GM21360 (cell line): ENCODE data around the gene BEAN1.

ENCODE experiments used
- ATAC-seq: cut with Tn5 transposase; IDR thresholded peaks from one replicate; pipeline ENCODE4 v1.9.1; 2021; ENCODE audit warnings: mild to moderate bottlenecking, moderate library complexity; ENCODE audit not compliant: unreplicated experiment

BEAN1 gene, protein sequence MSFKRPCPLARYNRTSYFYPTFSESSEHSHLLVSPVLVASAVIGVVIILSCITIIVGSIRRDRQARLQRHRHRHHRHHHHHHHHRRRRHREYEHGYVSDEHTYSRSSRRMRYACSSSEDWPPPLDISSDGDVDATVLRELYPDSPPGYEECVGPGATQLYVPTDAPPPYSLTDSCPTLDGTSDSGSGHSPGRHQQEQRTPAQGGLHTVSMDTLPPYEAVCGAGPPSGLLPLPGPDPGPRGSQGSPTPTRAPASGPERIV

DNA sequence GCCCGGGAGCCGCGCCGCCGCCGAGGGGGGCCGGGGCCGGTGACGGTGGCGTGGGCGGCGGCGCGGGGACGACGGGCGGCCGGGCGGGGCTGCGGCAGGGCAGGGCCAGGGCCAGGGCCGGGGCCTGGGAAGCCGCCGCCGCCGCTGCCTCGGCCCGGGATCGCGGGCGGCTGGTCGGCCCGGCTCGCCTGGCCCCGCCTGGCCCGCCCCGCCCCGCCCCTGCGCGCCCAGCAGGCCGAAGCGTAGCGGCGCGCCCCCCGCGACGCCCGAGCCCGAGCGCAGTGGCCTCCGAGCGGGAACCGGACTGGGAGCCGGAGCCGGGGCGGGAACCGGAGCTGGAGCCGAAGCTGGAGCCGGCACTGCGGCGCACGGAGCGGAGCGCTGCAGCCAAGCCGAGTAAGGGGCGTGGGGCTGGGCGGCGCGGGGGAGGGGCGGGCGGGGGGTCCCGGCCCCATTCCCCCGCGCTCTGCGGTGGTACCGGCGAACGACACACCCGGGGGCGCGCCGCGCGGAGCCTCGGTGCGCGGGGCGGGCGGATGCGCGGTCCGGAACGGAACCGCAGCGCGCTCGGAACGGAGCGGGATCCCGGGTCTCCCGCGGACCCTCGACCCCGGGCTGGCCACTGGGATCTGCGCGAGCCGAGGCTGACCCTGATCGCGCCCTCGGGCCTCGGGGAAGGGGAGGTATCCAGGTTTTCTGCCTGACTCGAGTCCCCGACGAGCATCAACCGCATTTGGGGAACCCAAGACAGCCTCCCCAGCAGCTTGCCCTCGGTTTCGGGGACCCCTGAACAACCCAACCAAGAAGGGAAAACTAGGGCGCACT is at the start of gene BEAN1:
Gene BEAN1, plus strand, starts transcription at position 260 of the 825 bp plus-strand sequence. CDS start 10,382 bp downstream, outside the sequence.
- ATAC-seq = no peak

GRCh38 chr16:66377324-66377723 is 49.8 kb upstream of the BEAN1 start:
- ATAC-seq = no peak

DNA sequence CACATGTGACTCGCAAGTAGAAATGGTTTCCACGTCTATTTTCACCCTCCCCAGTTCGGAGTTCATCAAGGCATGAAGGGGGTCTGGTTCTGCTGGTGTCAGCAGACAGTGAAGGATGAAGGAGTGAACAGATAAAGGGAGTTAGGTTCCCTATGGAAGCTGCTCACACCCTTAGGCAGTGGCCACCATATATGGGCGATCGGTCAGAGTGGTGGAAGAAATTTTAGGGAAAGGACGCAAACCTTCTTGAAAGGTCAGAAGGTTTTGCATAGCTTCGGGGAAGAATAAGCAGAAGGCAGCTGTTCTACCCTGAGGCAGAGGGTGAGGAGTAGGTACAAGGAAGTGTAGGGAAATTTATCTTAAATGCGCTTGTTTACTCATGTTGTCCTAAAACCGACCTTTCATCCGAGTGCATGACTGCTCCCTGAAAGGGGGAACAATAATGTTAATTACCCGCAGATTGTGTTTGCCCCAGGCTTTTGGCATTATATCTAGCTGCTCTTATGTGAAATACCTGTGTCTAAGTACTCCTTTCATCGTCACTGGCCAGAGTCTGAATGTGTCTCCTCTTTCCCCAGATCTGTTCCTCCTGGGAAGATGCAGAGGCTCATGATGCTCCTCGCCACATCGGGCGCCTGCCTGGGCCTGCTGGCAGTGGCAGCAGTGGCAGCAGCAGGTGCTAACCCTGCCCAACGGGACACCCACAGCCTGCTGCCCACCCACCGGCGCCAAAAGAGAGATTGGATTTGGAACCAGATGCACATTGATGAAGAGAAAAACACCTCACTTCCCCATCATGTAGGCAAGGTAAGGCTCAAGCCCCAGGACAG is 48.1 kb upstream of the BEAN1 start:
- ATAC-seq = no peak

DNA sequence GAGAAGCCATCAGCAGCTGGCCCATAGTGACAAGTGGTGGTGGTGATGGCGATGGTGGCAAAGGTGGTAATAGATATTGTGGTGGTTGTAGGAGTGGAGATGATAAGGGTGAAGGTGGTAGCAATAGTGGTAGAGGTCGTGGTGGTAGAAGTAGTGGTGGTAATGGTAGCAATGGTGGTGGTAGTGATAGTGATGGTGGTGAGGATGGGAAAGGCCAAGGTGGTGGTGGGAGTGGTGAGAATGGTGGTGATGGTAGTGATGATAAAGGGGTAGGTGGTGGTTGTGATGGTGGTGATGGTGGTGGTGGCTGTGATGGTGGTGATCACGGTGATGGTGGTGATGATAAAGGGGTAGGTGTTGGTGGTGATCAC is 47.5 kb upstream of the BEAN1 start:
- no peak for ATAC-seq

DNA sequence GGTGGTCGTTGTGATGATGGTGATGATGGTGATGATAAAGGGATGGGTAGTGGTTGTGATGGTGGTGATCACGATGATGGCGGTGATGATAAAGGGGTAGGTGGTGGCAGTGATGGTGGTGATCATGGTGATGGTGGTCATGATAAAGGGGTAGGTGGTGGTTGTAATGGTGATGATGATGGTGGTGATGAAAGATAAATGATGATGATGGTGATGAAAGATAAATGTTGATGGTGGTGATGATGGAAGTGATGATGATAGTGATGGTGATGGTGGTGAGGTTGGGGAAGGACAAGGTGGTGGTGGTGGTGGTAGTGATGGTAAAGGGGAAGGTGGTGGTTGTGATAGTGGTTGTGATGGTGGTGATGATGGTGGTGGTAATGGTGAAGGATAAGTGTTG is 46.7 kb upstream of the BEAN1 start:
- no peak for ATAC-seq

- no peak for ATAC-seq
These were observed 45.4 kb upstream of the BEAN1 start for GRCh38 chr16:66381585-66382170.

GRCh38 chr16:66382171-66382965 is 44.7 kb upstream of the BEAN1 start:
- ATAC-seq = no peak

DNA sequence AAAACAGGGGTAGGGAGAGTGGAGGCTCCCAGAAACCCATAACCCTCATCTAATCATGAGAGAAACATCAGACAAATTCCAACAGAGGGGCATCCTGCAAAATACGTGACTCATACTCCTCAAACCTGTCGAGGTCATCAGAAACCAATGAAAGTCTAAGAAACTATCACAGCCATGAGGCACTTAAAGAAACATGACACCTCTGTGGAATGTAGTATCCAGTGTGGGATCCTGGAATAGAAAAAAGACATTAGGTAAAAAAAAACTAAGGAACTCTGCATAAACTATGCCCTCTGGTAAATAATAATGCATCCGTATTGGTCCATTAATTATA is 44.2 kb upstream of the BEAN1 start:
- ATAC-seq = no peak

DNA sequence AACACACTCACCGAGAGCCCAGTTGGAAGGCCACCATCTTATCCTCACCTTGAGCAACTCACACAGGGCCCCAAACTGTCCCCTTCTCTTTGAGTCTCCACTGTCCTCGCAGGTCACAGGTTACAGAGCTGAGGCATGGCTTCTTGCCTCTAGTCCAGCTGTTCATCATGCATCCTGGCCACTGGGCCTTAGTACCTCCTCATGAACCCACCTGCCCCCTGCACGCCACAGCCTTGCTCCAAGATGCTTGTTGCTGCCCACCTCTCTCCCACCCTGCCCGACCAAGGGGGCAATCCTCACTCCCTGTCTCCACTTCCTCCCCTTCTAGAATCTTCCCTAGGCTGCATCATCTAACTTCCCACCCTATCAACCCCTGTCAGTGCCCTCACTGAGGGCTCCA is 43.5 kb upstream of the BEAN1 start:
- no peak for ATAC-seq

DNA sequence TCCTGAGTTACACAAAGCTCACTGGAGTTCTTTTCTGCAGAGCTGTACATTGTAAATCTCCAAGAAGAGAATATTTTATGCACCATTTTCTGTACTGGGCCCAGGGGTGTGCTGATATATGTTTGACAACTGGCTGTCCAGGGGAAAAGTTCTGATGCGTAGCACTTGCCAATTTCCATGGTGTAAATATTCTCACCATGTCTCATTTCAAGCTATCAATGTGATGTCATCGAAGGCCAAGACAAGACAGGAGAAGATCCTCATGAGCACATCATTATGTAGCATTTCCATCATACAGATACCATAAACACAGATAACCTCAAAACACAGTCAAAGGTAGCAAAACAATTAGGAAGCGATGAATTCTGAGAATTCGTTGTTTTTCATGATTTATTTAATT is 41.7 kb upstream of the BEAN1 start:
- ATAC-seq = no peak

DNA sequence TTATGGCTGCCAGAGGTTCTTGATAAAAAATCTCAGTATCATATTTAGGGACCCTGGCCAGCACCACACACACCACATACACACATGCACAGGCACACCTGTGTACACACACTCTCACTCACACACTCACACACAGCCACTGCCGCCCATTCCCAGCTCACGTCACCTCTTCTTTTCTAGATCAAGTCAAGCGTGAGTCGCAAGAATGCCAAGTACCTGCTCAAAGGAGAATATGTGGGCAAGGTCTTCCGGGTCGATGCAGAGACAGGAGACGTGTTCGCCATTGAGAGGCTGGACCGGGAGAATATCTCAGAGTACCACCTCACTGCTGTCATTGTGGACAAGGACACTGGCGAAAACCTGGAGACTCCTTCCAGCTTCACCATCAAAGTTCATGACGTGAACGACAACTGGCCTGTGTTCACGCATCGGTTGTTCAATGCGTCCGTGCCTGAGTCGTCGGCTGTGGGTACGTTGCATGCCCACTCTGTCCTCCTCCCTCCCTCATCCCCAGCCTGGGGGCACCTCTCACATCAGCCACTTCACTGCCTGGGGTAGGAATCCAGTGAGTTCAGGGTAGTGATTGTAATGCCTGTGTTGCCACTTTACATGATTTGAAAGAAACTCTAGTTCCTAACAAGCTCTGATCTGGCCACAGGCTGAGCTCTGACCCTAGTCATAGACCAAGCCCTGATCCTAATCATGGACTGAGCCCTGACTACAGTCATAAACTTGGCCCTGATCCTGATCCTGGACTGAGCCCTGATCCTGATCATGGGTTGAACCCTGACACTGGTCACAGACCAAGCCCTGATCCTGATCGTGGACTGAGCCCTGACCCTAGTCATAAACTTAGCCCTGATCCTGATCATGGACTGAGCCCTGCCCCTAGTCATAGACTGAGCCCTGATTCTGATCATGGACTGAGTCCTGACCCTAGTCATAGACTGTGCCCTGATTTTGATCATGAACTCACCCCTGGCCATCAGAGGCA is 40.2 kb upstream of the BEAN1 start:
- no peak for ATAC-seq

GRCh38 chr16:66387817-66388332 is 39.2 kb upstream of the BEAN1 start:
- ATAC-seq = no peak

DNA sequence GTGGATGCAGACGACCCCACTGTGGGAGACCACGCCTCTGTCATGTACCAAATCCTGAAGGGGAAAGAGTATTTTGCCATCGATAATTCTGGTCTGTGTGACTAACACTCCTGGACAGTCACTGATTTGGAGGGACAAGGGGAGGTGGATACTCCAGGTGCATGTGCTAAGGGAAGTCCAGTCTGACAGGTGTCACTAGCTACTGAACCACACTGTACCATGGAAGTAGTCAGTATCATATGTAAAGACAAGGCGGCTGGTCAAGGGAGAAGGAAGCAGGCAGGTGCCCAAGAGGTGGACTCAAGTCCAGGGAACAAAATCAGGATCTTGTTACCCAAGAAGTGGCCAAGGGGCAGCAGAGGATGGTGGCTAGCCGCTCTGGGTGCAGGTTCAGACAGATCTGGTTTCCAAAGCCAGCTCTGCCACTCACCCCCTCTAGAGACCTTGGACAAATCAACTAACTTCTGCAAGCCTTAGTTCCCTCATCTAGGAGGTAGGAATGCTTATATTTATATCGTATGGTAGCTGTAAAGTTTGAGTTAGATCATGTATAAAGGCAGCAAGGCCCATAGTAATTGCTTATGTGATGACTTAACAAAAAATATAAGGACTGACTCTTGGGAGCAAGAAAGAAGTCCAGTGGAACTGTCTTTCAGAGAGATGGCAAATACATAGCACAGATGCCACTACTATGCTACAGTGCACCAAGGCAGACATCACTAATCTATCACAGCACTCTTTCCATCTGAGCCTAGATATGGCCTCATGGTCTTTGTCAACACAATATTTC is 38.5 kb upstream of the BEAN1 start:
- no peak for ATAC-seq

GRCh38 chr16:66389256-66390176 is 37.6 kb upstream of the BEAN1 start:
- ATAC-seq = no peak

- ATAC-seq = no peak
These were observed 36.6 kb upstream of the BEAN1 start for GRCh38 chr16:66390346-66391108.
